ENCODE measurements around the gene GPR141.

DNA sequence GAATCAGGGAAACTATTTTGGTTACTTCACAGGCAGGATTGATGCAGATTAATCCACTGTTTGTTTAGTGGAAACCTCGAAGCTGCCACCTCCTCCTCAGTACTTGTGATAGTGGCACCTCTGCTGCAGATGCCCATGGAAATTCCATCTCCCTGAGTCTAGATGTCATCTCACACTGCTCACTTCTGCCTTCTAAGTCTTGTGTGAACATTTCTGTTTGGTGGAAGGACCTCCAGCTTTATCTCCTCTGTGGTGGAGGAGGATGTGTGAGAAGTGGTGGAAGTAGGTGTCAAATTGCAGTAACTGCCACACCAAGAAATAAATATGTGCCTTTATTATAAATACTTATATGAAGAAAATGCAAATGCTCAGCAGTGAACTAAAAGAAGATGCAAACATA lies 25.8 kb upstream of the GPR141 start:
- no peak for TF ChIP-seq TAF1 (IDR thresholded peaks at IDR 0.05; ENCODE audit: low read depth)
- no peak for TF ChIP-seq CEBPB (IDR thresholded peaks at IDR 0.05)
- TF ChIP-seq TEAD4 (IDR thresholded peaks at IDR 0.05), result no peak
- TF ChIP-seq NFIC (IDR thresholded peaks at IDR 0.05), result no peak
- TF ChIP-seq, protein P1, sequence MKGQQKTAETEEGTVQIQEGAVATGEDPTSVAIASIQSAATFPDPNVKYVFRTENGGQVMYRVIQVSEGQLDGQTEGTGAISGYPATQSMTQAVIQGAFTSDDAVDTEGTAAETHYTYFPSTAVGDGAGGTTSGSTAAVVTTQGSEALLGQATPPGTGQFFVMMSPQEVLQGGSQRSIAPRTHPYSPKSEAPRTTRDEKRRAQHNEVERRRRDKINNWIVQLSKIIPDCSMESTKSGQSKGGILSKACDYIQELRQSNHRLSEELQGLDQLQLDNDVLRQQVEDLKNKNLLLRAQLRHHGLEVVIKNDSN (IDR thresholded peaks at IDR 0.05), result no peak
